Mesothelial cell of epicardium (in vitro differentiated cells): ENCODE measurements around the gene ALK. TPM values are rescaled to one million over a fixed set of nuclear protein-coding genes. Genes with fewer than 3 reads are reported as not detected.

Source experiments
- DNase-seq, 2 experiments: peaks; one replicate each; pipeline ENCODE4 v3.0.0; 2021; ENCODE audit warnings: low spot score in 2 of 2; ENCODE audit not compliant: unreplicated experiment in 2 of 2
- H3K27ac Mint-ChIP-seq: 2 replicates; pipeline ENCODE4 v1.8.0; 2021; ENCODE audit warnings: mixed read lengths
- H3K27me3 Mint-ChIP-seq: 2 replicates; pipeline ENCODE4 v1.8.0; 2021; ENCODE audit warnings: low read depth, mixed read lengths
- H3K36me3 Mint-ChIP-seq: 2 replicates; pipeline ENCODE4 v1.8.0; 2021; ENCODE audit warnings: mixed read lengths
- H3K4me1 Mint-ChIP-seq: 2 replicates; pipeline ENCODE4 v1.8.0; 2021; ENCODE audit warnings: mixed read lengths
- H3K4me3 Mint-ChIP-seq: 2 replicates; pipeline ENCODE4 v1.8.0; 2021; ENCODE audit warnings: mild to moderate bottlenecking, moderate library complexity, mixed read lengths
- H3K9me3 Mint-ChIP-seq: 2 replicates; pipeline ENCODE4 v1.8.0; 2021; ENCODE audit warnings: mixed read lengths
- total RNA-seq: library from RNA; stranded (reverse); gene quantifications from 3 replicates; pipeline ENCODE4 v1.2.1, GENCODE V29; 2021
- TF ChIP-seq, protein P1 (sequence below): fragments of 200-600 bp; sonication (generic); IDR thresholded peaks from one replicate; pipeline ENCODE4 v1.5.0; 2021; ENCODE audit warnings: antibody characterized with exemption; ENCODE audit not compliant: unreplicated experiment

The ALK gene
- total RNA-seq, 1 donor from 2014 or later = 0.13 TPM

GRCh38 chr2:29782087-29782486, 139.3 kb downstream of the ALK start:
- H3K9me3 Mint-ChIP-seq = no peaks in the 10 kb centered on the region

DNA sequence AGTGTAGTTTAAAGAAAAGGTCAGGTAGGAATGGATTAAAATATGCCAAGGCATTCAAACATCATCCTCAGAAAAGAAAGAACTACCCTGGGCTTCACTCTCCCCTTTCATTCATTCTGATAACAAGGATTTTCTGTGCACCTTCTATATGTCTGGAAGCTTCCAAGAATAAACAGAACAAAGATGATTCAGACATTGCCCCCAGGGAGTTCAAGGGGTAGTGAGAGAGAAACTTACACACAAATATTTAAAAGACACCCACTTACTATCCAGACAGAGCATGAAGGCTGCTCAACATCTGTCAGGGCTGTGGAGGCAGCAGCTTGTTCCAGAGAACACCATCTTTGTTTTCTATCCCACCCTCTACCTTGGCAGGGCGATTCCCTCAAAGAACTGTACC, 140.5 kb downstream of the ALK start:
- H3K27me3 Mint-ChIP-seq = peaks cover 9% of the 10 kb centered on the region
- no peak overlapping the region for H3K27ac Mint-ChIP-seq
- H3K4me1 Mint-ChIP-seq = peaks cover 2% of the 10 kb centered on the region
- no peak for DNase-seq
- H3K9me3 Mint-ChIP-seq = no peaks in the 10 kb centered on the region
- no peaks in the 10 kb centered on the region for H3K36me3 Mint-ChIP-seq
- no peak overlapping the region for H3K4me3 Mint-ChIP-seq
- TF ChIP-seq, protein P1, sequence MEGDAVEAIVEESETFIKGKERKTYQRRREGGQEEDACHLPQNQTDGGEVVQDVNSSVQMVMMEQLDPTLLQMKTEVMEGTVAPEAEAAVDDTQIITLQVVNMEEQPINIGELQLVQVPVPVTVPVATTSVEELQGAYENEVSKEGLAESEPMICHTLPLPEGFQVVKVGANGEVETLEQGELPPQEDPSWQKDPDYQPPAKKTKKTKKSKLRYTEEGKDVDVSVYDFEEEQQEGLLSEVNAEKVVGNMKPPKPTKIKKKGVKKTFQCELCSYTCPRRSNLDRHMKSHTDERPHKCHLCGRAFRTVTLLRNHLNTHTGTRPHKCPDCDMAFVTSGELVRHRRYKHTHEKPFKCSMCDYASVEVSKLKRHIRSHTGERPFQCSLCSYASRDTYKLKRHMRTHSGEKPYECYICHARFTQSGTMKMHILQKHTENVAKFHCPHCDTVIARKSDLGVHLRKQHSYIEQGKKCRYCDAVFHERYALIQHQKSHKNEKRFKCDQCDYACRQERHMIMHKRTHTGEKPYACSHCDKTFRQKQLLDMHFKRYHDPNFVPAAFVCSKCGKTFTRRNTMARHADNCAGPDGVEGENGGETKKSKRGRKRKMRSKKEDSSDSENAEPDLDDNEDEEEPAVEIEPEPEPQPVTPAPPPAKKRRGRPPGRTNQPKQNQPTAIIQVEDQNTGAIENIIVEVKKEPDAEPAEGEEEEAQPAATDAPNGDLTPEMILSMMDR = no peak

More at GRCh38 chr2:29782087-29782486, 139.3 kb downstream of the ALK start:
- DNase-seq = no peak
- TF ChIP-seq, protein P1 = no peak
- peaks cover 7% of the 10 kb centered on the region for H3K27me3 Mint-ChIP-seq
- no peak overlapping the region for H3K27ac Mint-ChIP-seq
- peaks cover 2% of the 10 kb centered on the region for H3K4me1 Mint-ChIP-seq
- H3K4me3 Mint-ChIP-seq = no peak overlapping the region
- H3K36me3 Mint-ChIP-seq = no peaks in the 10 kb centered on the region

- Mint-ChIP-seq H3K9me3 (no peaks in the 10 kb centered on the region), H3K4me3 (no peak overlapping the region), H3K4me1 (no peaks in the 10 kb centered on the region), H3K27ac (no peak overlapping the region), H3K27me3 (peaks cover 4% of the 10 kb centered on the region), H3K36me3 (no peaks in the 10 kb centered on the region)
- TF ChIP-seq, protein P1 = no peak
- DNase-seq = no peak
Observed at GRCh38 chr2:29777161-29777560, 144.2 kb downstream of the ALK start.

GRCh38 chr2:29776406-29776805, 145.0 kb downstream of the ALK start:
- Mint-ChIP-seq H3K4me1 (no peaks in the 10 kb centered on the region), H3K9me3 (no peaks in the 10 kb centered on the region), H3K4me3 (no peak overlapping the region), H3K36me3 (no peaks in the 10 kb centered on the region), H3K27ac (no peak overlapping the region), H3K27me3 (peaks cover 4% of the 10 kb centered on the region)
- no peak for DNase-seq
- TF ChIP-seq, protein P1 = no peak

- TF ChIP-seq, protein P1 = no peak
- Mint-ChIP-seq H3K9me3 (no peaks in the 10 kb centered on the region), H3K4me1 (no peaks in the 10 kb centered on the region), H3K27me3 (peaks cover 4% of the 10 kb centered on the region), H3K36me3 (no peaks in the 10 kb centered on the region), H3K27ac (no peak overlapping the region), H3K4me3 (no peak overlapping the region)
- no peak for DNase-seq
Observed at GRCh38 chr2:29775937-29776336, 145.4 kb downstream of the ALK start.

DNA sequence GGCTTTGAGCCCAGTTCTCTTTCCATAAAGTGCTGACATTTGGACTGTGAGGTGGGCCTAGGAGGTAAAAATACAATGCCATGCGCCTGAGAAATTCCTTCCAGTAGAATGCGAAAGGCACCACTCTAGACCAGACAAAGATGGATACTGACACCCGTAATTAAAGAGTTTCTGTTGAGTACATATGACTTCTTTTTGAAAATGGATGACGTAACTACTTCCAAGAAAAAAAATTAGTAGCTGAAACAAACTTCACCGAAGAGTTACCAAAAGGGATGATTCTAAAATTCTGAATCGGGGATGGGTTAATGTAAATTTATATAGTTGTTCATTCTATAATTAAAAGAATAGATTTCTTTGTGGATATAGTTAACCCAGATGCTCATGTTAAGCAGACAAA, 146.8 kb downstream of the ALK start:
- Mint-ChIP-seq H3K9me3 (no peaks in the 10 kb centered on the region), H3K27me3 (peaks cover 4% of the 10 kb centered on the region), H3K36me3 (no peaks in the 10 kb centered on the region), H3K4me3 (no peak overlapping the region), H3K27ac (no peak overlapping the region), H3K4me1 (no peaks in the 10 kb centered on the region)
- TF ChIP-seq, protein P1 = no peak
- DNase-seq = no peak
